ENCODE data around the gene ZFP69.

Gene ZFP69

GRCh38 chr1:40530735-40531380 lies 53.8 kb downstream of the ZFP69 start:
- no peaks in the 10 kb centered on the region for H4K20me1 ChIP-seq (ENCODE audit: low read depth, low read length)
- TF ChIP-seq CTCF (IDR thresholded peaks at IDR 0.05; ENCODE audit: insufficient read depth, low read length, poor library complexity, severe bottlenecking) (no peak), EZH2phosphoT487 (conservative IDR thresholded peaks at IDR 0.05; ENCODE audit: low read length) (no peak)

GRCh38 chr1:40531381-40532061 lies 54.4 kb downstream of the ZFP69 start, which contains the start of gene ZNF684:
Gene ZNF684, plus strand, starts transcription at chr1:40531637. Its CDS starts 1,530 bp downstream, at chr1:40533167.
- H3K27me3 ChIP-seq (ENCODE audit: low read length), result no peaks in the 10 kb centered on the region
- no peak for TF ChIP-seq EZH2phosphoT487 (conservative IDR thresholded peaks at IDR 0.05; ENCODE audit: low read length)
- no peak for TF ChIP-seq CTCF (IDR thresholded peaks at IDR 0.05; ENCODE audit: insufficient read depth, low read length, poor library complexity, severe bottlenecking)

More at GRCh38 chr1:40530735-40531380, 53.8 kb downstream of the ZFP69 start:
- H3F3A ChIP-seq (ENCODE audit: insufficient read depth), result no peaks in the 10 kb centered on the region; the same call in 1 of the 2 replicates
- H3K4me3 ChIP-seq (ENCODE audit: insufficient read depth, low read length, poor library complexity, severe bottlenecking), result peak overlapping the region; percentile 80
- no peaks in the 10 kb centered on the region for H3K27me3 ChIP-seq (ENCODE audit: low read length)
- H3K9me2 ChIP-seq (replicated peaks; ENCODE audit: insufficient read depth, low read length), result no peaks in the 10 kb centered on the region
- H2AFZ ChIP-seq (ENCODE audit: low read depth, low read length, severe bottlenecking), result peak overlapping the region; percentile 96
- peak overlapping the region; percentile 74 for H3K9ac ChIP-seq (ENCODE audit: low read length)
- peaks cover 6% of the 10 kb centered on the region; the same call in 1 of the 2 replicates for H3K36me3 ChIP-seq (ENCODE audit: low read length)
- no peak overlapping the region for H3K27ac ChIP-seq (ENCODE audit: low read depth, low read length)
- H3K9me3 ChIP-seq (ENCODE audit: insufficient read depth, low read length), result no peaks in the 10 kb centered on the region
- peak overlapping the region; percentile 99 for H3K4me2 ChIP-seq (ENCODE audit: low read depth, low read length, poor library complexity, severe bottlenecking)
- H3K79me2 ChIP-seq (ENCODE audit: insufficient read depth, low read length), result peaks cover 5% of the 10 kb centered on the region; the same call in 1 of the 2 replicates

GRCh38 chr1:40532062-40532389 lies 54.9 kb downstream of the ZFP69 start:
- Histone ChIP-seq H3K9ac (ENCODE audit: low read length) (peak overlapping the region; percentile 74), H3K9me2 (replicated peaks; ENCODE audit: insufficient read depth, low read length) (no peaks in the 10 kb centered on the region), H3K4me3 (ENCODE audit: insufficient read depth, low read length, poor library complexity, severe bottlenecking) (peak overlapping the region; percentile 80), H3K9me3 (ENCODE audit: insufficient read depth, low read length) (no peaks in the 10 kb centered on the region), H3K27ac (ENCODE audit: low read depth, low read length) (peak overlapping the region; percentile 49), H4K20me1 (ENCODE audit: low read depth, low read length) (no peaks in the 10 kb centered on the region), H2AFZ (ENCODE audit: low read depth, low read length, severe bottlenecking) (peak overlapping the region; percentile 73), H3K27me3 (ENCODE audit: low read length) (no peaks in the 10 kb centered on the region), H3K4me2 (ENCODE audit: low read depth, low read length, poor library complexity, severe bottlenecking) (peak overlapping the region; percentile 99), H3F3A (ENCODE audit: insufficient read depth) (no peaks in the 10 kb centered on the region; the same call in 1 of the 2 replicates), H3K36me3 (ENCODE audit: low read length) (peaks cover 6% of the 10 kb centered on the region; the same call in 1 of the 2 replicates), H3K79me2 (ENCODE audit: insufficient read depth, low read length) (peaks cover 5% of the 10 kb centered on the region; the same call in 1 of the 2 replicates)
- TF ChIP-seq CTCF (IDR thresholded peaks at IDR 0.05; ENCODE audit: insufficient read depth, low read length, poor library complexity, severe bottlenecking) (no peak), EZH2phosphoT487 (conservative IDR thresholded peaks at IDR 0.05; ENCODE audit: low read length) (no peak)

More at GRCh38 chr1:40531381-40532061, 54.4 kb downstream of the ZFP69 start, which contains the start of gene ZNF684:
- Histone ChIP-seq H2AFZ (ENCODE audit: low read depth, low read length, severe bottlenecking) (peak within 1 kb of the TSS; percentile 96), H3K9ac (ENCODE audit: low read length) (peak within 1 kb of the TSS; percentile 74), H3K9me3 (ENCODE audit: insufficient read depth, low read length) (no peaks in the 10 kb centered on the region), H4K20me1 (ENCODE audit: low read depth, low read length) (no peaks in the 10 kb centered on the region), H3F3A (ENCODE audit: insufficient read depth) (no peaks in the 10 kb centered on the region; the same call in 1 of the 2 replicates), H3K79me2 (ENCODE audit: insufficient read depth, low read length) (peaks cover 5% of the 10 kb centered on the region; the same call in 1 of the 2 replicates), H3K4me3 (ENCODE audit: insufficient read depth, low read length, poor library complexity, severe bottlenecking) (peak within 1 kb of the TSS; percentile 80), H3K36me3 (ENCODE audit: low read length) (peaks cover 6% of the 10 kb centered on the region; the same call in 1 of the 2 replicates), H3K4me2 (ENCODE audit: low read depth, low read length, poor library complexity, severe bottlenecking) (peak within 1 kb of the TSS; percentile 99), H3K9me2 (replicated peaks; ENCODE audit: insufficient read depth, low read length) (no peaks in the 10 kb centered on the region), H3K27ac (ENCODE audit: low read depth, low read length) (peak within 1 kb of the TSS; percentile 49)

All from SU-DHL-6 (cell line).